Lower lobe of right lung (tissue), 2 donors: ENCODE data around the gene ARHGEF26. TPM values are rescaled to one million over a fixed set of nuclear protein-coding genes. Genes with fewer than 3 reads are reported as not detected.

Source experiments
- ATAC-seq, 2 donors: fragments of 200-7000 bp; cut with Tn5 transposase; one replicate each; pipeline ENCODE4 v1.9.1; 2020 to 2022; ENCODE audit warnings: mild to moderate bottlenecking in 2 of 2, moderate library complexity in 2 of 2
- DNase-seq: peaks from one replicate; pipeline ENCODE4 v3.0.0-alpha.2; 2020
- H3K27ac ChIP-seq: fragments of 200-600 bp; one replicate; pipeline ENCODE4 v1.8.0; 2022
- H3K27me3 ChIP-seq: fragments of 200-600 bp; one replicate; pipeline ENCODE4 v1.8.0; 2022; ENCODE audit warnings: low read depth
- H3K36me3 ChIP-seq: fragments of 200-600 bp; one replicate; pipeline ENCODE4 v1.8.0; 2022; ENCODE audit warnings: mild to moderate bottlenecking
- H3K4me1 ChIP-seq: fragments of 200-600 bp; one replicate; pipeline ENCODE4 v1.8.0; 2022
- H3K4me3 ChIP-seq: fragments of 200-600 bp; one replicate; pipeline ENCODE4 v1.8.0; 2022; ENCODE audit warnings: mild to moderate bottlenecking
- H3K9me3 ChIP-seq: fragments of 200-600 bp; one replicate; pipeline ENCODE4 v1.8.0; 2022
- intact Hi-C: fragments of 100-400 bp; cut with DNase I; formaldehyde crosslinking; loops from one replicate; pipeline ENCODE4 v1.11.0; 2022
- total RNA-seq: library from RNA; stranded (reverse); fragmentation: NEBNext Ultra II Directional; extraction: Animal tissue kit (Norgen Biotek cat#: 25700); gene quantifications from one replicate; pipeline ENCODE4 v1.2.1, GENCODE V29; 2021
- TF ChIP-seq, protein P1 (sequence below): fragments of 200-600 bp; IDR thresholded peaks from one replicate; pipeline ENCODE4 v1.8.0; 2022; ENCODE audit warnings: antibody characterized with exemption, mild to moderate bottlenecking
- donor health status: DM: no; HTN: yes; CAD: no; lungs with severe emphysema.

The ARHGEF26 gene
- total RNA-seq, 1 donor from 2014 or later: 50.9 TPM

GRCh38 chr3:154180836-154181691 is 59.9 kb downstream of the ARHGEF26 start:
- no peak for DNase-seq

DNA sequence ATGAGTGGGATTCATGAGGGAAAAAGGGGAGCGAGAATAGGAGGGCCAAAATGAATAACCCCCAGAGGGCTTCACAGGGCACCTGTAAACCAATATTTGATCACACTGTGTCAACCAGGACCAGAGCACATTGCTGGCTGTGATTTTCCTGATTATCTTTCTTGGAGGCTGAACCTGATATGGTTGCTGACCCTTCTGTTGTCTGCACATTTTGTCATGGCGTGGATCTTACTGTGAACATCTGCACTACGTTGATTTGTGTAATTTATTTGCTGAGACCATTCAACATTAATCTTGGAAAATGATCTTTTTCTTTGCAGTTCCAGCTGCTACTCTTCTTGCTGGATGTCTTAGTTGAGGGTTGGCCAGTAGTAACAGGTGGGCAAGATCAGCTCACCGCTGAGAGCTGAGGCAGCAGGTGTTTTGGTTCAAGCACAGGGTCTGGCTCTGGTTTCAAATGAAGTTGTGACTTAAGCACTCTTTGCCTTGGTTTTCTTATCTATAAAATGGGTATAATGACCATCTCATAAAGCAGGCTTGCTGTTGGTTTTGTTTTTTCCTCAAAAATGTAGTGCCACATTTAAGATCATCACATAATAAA is 61.2 kb downstream of the ARHGEF26 start:
- TF ChIP-seq, protein P1, sequence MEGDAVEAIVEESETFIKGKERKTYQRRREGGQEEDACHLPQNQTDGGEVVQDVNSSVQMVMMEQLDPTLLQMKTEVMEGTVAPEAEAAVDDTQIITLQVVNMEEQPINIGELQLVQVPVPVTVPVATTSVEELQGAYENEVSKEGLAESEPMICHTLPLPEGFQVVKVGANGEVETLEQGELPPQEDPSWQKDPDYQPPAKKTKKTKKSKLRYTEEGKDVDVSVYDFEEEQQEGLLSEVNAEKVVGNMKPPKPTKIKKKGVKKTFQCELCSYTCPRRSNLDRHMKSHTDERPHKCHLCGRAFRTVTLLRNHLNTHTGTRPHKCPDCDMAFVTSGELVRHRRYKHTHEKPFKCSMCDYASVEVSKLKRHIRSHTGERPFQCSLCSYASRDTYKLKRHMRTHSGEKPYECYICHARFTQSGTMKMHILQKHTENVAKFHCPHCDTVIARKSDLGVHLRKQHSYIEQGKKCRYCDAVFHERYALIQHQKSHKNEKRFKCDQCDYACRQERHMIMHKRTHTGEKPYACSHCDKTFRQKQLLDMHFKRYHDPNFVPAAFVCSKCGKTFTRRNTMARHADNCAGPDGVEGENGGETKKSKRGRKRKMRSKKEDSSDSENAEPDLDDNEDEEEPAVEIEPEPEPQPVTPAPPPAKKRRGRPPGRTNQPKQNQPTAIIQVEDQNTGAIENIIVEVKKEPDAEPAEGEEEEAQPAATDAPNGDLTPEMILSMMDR: no peak
- H3K27me3 ChIP-seq: no peaks in the 10 kb centered on the region
- H3K4me3 ChIP-seq: no peak overlapping the region
- DNase-seq: no peak
- no peak for ATAC-seq
- H3K36me3 ChIP-seq: peaks cover under 1% of the 10 kb centered on the region
- peaks cover 9% of the 10 kb centered on the region for H3K4me1 ChIP-seq
- peak overlapping the region; percentile 43 for H3K27ac ChIP-seq
- intact Hi-C loops: no loop called here
- no peaks in the 10 kb centered on the region for H3K9me3 ChIP-seq

More at GRCh38 chr3:154180836-154181691, 59.9 kb downstream of the ARHGEF26 start:
- intact Hi-C loops: no loop called here
- H3K36me3 ChIP-seq: no peaks in the 10 kb centered on the region
- H3K27me3 ChIP-seq: no peaks in the 10 kb centered on the region
- ATAC-seq: peak; percentile 62 to 74
- TF ChIP-seq, protein P1: no peak
- H3K9me3 ChIP-seq: no peaks in the 10 kb centered on the region
- H3K4me3 ChIP-seq: no peak overlapping the region
- peaks cover 9% of the 10 kb centered on the region for H3K4me1 ChIP-seq
- peak overlapping the region; percentile 43 for H3K27ac ChIP-seq

DNA sequence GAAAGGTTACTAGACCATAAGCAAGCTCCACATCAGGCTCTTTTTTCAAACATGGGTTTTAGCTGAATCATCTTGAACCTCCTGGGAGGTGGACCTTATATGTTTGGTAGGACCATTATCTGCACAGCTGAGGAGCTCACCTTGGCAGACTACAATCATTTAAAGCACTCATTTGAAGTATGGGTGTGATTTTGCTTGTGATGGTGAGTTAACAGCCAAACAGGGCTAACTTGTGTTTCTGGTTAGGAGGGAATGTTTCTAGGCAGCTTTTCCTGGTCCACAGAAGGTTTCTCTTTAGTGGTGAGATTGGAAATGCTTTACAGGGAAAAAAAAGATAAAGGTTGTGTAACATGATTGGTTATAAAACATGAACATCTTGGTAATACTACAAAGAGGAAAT is 61.8 kb downstream of the ARHGEF26 start:
- intact Hi-C loops: no loop called here
- peak in 1 of 2 donors; percentile 28 for ATAC-seq

GRCh38 chr3:154184582-154184981 is 63.4 kb downstream of the ARHGEF26 start:
- no peaks in the 10 kb centered on the region for H3K27me3 ChIP-seq
- TF ChIP-seq, protein P1: no peak
- H3K36me3 ChIP-seq: peaks cover 10% of the 10 kb centered on the region
- ATAC-seq (no peak), DNase-seq (no peak)
- peaks cover 9% of the 10 kb centered on the region for H3K4me1 ChIP-seq
- no peaks in the 10 kb centered on the region for H3K9me3 ChIP-seq
- no peak overlapping the region for H3K4me3 ChIP-seq
- no peak overlapping the region for H3K27ac ChIP-seq
- intact Hi-C loops: no loop called here

More for the DNA sequence above, 61.8 kb downstream of the ARHGEF26 start:
- no peak for DNase-seq
- Histone ChIP-seq H3K27me3 (no peaks in the 10 kb centered on the region), H3K4me1 (peaks cover 9% of the 10 kb centered on the region), H3K4me3 (no peak overlapping the region), H3K36me3 (peaks cover 6% of the 10 kb centered on the region), H3K27ac (no peak overlapping the region), H3K9me3 (no peaks in the 10 kb centered on the region)
- TF ChIP-seq, protein P1: no peak

DNA sequence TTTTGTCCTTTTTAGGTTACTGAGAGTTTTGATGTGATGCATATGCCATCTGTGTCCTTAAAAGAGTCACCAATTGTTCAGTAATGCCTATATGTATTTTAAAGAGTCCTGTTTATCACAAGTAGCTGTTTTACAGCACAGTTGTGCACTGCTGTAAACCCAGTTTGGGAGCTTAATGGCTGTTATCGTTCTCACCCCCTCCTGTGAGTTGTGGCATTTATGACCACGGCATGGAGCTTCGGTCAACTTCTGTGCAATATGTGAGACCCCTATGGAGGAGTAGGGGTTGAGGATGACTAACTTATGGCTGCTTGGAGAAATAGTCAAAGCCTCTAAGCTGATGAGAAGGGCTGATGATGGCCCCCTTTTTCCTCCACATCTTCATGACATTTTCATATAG is 67.2 kb downstream of the ARHGEF26 start:
- Histone ChIP-seq H3K36me3 (peaks cover 15% of the 10 kb centered on the region), H3K9me3 (no peaks in the 10 kb centered on the region), H3K4me3 (no peak overlapping the region), H3K27me3 (no peaks in the 10 kb centered on the region), H3K4me1 (no peaks in the 10 kb centered on the region), H3K27ac (no peak overlapping the region)
- intact Hi-C loops: no loop called here
- no peak for DNase-seq
- TF ChIP-seq, protein P1: no peak
- ATAC-seq: no peak
